HG02970 (cell line): ENCODE results near the gene KLF17.

Experiments
- ATAC-seq: cut with Tn5 transposase; IDR thresholded peaks from one replicate; pipeline ENCODE4 v1.9.1; 2021; ENCODE audit warnings: mild to moderate bottlenecking, moderate library complexity, moderate number of reproducible peaks; ENCODE audit not compliant: unreplicated experiment, low FRiP score

Gene KLF17, protein sequence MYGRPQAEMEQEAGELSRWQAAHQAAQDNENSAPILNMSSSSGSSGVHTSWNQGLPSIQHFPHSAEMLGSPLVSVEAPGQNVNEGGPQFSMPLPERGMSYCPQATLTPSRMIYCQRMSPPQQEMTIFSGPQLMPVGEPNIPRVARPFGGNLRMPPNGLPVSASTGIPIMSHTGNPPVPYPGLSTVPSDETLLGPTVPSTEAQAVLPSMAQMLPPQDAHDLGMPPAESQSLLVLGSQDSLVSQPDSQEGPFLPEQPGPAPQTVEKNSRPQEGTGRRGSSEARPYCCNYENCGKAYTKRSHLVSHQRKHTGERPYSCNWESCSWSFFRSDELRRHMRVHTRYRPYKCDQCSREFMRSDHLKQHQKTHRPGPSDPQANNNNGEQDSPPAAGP

DNA sequence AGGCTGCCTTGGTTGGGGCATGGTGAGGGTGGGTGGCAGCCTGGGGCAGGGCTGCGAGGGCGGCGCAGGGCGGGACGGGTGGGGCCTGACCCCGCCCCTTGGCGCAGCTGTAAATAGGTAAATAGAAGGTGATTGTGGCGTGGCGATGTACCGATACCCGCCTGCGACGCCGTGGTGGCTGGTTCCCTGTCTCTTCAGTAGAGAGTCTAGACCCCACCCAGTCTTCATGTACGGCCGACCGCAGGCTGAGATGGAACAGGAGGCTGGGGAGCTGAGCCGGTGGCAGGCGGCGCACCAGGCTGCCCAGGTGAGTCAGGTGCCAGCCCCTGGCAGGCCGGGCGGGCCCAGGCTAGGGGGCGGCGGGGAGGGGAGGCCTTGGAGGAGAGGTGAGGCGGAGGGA is at the start of gene KLF17:
TSS of gene KLF17 (plus strand) at position 140 of the 400 bp plus-strand sequence. CDS start at position 227, 87 bp downstream.
- ATAC-seq: no peak

DNA sequence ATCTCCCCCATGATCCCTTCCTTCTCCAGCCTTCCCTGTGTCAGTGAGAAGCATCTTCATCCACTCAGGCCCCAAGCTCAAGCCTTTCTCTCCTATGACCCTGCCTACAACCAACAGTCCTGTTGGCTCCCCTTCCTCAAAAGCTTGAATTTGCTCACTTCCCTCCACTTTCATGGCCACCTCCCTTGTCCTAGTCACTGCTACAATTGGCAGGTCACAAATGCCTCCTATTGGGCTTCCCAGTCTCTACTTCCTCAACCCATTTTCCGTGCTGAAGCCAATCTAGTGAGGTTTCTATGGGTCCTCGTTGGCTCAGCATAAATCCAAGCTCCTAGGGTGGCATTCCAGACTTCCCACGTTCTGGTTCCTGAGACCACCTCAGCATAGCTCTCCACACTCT is 47.2 kb upstream of the KLF17 start:
- no peak for ATAC-seq

DNA sequence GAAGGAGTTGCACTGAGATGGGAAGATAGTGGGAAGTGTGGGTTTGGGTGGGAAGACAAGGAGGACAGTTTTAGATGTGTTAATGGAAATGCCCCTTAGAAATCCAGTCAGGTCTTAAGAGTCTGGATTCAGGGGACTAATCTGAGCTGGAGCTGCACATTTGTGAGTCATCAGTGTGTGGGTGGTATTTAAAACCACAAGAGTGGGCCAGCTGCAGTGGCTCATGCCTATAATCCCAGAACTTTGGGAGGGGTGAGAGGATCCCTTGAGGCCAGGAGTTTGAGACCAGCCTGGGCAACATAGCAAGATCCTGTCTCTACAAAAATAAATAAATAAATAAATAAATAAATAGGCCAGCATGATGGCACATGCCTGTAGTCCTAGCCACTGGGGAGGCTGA is 46.4 kb upstream of the KLF17 start:
- no peak for ATAC-seq

DNA sequence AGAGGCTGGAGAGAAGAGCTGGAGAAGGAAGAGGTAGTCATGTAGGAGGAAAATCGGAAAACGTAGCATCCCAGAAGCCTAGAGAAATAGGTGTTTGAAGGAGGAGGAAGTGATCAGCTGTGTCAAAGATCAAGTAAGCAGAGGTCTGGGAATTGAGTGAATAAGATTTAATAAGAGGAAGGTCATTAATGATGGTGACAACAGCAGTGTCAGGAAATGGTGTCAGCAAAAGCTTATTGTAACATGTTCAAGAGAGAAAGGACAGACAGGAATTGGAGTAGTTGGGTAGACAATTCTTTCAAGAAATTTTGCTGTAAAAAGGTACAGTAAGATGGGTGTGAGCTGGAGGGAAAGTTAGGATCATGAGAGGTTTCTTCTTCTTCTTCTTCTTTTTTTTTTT is 45.8 kb upstream of the KLF17 start:
- no peak for ATAC-seq

DNA sequence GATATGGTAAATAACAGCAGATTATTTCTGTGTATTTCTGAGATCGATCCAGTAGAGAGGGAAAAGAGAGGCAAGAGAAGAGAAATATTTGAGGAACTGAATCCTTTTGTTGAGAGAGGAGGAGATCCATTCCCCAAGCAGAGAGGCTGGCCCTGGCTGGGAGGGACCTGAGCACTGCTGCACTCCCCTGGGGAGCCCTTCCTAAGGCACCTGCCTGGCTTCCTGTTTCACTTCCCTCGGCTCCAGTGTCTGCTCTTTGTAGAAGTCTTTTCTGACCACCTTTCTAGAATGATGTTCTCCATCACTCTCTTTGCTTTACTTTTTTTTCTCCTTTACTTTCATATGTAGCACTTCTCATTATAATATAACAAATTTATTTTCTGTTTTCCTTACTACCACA is 45.1 kb upstream of the KLF17 start:
- ATAC-seq: no peak

DNA sequence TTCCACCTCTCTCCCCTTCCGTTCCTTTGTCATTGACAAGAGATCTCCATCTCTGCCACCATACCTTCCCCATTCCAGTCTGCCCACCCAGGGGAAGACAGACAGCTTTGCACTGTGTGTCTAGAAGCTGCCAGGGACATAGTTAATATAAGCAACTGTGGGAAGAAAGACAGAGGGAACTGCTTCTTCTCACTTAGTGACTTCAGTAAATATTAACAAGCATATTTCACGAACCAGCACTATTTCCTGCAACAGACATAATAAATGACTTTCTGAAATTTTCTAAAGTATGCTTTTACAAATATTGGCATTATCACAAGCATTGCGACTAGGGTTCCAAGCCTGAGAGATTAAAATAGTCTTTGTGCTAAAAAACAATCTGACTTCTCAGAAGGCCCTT is 44.2 kb upstream of the KLF17 start:
- ATAC-seq: no peak

DNA sequence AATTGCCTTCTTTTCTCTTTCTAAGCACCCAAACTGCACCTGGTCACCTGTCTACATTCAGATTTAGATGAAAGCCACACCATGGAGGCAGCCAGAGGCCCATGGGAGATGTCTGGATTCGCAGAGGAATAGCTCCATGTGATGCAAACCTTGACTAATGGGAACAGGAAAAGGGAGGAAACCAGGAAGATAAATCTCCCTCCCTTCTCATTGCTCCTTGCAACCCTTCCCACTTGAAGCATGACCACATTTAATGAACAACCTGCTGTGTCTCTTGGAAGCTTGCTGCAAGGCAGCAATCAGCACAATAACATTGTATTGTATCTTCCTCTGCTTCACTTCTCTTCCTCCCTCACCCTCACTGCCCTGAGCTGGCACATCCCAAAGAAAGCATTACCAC is 42.6 kb upstream of the KLF17 start:
- ATAC-seq: no peak

DNA sequence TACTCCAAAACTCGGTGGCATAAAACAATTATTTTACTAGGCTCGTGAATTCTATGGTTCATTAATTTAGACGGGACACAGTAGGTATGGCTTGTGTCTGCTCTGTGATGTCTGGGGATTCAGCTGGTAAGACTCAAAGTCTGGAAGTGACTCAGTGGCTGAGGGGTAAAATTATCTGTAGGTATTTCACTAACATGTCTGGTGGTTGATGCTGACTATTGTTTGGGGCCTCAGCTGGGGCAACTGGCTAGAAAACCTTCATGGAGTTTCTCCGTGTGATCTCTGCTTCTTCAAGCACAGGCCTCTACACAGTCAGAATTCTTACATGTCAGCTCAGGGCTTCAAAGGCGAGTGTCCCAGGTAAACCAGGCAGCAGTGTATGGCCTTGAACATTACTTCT is 41.2 kb upstream of the KLF17 start:
- ATAC-seq: no peak

DNA sequence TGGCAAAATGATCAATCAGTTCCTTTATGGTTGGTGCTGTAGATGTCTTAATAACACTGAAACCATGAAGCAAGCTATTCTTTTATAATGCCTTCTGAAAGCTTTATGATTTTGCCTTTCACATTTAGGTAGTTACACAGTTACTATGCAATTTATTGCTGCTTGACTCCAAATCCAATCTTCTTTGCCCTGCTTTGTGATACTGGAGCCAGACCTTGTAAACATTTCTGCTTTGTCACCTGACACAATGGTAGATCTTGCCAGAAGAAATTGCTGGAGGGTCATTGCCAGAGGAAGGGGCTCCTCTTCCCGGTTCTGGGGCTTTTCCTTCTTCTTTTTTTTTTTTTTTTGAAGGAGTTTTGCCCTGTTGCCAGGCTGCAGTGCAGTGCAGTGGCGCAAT is 40.5 kb upstream of the KLF17 start:
- no peak for ATAC-seq

DNA sequence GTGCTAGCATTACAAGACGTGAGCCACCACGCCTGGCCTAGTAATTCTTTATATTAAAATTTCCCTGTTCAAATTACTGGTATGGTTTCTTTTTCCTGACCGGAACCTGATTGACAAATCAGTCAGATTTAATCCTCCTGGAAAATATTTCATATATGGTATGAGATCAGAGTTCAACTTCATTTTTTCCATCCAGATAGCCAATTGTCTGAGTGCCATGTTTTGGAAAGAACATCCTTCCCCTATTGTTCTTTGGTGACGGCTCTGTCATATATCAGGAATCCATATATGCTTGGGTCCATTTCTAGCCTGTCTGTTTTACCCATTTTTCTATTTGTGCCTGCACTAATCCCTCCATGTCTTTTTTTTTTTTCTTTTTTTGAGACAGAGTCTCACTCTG is 39.1 kb upstream of the KLF17 start:
- ATAC-seq: no peak

DNA sequence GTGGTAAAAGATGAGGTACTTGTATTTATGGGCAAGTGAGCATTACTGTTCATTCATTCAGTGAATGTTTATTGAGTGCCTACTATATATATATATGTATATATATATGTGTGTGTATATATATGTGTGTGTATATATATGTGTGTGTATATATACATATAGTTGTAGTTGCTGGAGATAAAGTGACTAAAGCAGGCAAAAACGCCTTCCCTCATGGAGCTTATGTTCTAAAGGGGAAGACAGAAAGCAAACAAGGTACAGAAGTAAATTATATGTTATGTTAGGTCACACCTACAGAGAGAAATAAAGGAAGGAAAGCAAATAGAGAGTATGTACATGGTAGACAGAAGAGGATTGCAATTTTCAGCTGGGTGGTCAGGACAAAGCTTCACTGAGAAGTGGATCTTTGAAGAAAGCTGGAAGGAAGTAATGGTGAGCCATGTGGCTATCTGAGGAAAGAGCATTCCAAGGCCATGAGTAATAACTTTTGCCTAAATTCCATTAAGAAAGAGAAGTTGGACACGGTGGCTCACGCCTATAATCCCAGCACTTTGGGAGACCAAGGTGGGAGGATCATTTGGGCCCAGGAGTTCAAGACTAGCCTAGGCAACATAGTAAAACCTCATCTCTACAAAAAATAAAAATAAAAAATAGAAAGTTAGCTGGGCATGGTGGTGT is 33.5 kb upstream of the KLF17 start:
- no peak for ATAC-seq

DNA sequence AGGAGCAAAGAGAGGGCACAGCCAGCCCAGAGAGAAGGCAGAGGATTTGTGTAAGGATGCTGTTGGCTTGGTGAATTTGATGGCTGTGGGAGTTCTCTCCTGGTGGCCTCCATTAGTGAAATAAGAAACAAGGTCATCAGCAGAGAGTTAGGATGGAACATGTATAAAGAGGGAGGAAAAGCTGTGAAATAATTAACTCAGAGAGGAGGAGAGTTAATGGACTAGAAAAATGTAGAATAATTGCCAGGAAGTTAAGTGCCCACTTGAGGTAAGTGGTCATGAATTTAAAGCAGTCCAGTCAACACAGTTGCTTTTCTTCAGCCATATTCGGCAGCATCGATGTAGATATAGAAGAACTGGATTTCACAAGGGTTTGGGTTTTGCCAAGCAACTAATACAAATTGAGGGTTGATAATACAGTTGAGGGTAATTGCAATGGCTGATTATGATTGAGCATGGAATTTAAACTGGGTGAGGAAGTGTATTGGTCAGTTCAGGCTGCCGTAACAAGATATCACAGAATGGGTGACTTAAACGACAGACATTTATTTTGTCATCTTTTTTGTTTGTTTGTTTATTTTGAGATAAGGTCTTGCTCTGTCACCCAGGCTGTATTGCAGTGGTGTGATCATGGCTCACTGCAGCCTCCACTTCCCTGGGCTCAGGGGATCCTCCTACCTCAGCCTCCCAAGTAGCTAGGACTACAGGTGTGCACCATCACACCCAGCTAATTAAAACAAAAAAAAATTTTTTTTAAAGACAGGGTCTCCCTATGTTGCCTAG is 31.7 kb upstream of the KLF17 start:
- ATAC-seq: no peak

DNA sequence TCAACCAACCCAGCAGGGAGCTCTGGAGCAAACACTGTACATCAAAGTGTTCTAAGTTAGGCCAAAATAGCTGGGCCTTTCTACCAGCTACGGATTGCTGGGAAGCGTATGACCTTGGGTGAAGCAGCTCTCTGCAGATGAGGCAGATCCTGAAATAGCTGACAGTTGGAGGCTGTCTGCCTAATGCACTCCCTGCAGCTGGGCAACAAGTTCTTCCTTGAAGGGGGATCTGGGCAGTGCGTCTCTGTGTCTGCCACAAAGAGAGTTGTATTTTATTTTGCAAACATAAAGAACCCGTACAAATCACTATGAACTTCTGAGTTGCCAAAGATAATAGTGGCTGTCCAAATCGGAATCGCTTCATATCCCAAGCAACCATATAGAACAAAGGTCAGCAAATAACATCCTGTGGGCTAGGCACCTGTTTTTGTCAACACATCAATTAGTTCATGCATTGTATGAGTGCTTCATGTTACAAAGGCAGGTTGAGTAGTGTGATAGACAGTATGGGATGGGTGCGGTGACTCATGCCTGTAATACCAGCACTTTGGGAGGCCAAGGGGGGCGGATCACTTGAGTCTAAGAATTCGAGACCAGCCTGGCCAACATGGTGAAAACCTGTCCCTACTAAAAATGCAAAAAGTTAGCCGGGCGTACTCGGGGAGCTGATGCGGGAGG is 29.1 kb upstream of the KLF17 start:
- ATAC-seq: no peak

DNA sequence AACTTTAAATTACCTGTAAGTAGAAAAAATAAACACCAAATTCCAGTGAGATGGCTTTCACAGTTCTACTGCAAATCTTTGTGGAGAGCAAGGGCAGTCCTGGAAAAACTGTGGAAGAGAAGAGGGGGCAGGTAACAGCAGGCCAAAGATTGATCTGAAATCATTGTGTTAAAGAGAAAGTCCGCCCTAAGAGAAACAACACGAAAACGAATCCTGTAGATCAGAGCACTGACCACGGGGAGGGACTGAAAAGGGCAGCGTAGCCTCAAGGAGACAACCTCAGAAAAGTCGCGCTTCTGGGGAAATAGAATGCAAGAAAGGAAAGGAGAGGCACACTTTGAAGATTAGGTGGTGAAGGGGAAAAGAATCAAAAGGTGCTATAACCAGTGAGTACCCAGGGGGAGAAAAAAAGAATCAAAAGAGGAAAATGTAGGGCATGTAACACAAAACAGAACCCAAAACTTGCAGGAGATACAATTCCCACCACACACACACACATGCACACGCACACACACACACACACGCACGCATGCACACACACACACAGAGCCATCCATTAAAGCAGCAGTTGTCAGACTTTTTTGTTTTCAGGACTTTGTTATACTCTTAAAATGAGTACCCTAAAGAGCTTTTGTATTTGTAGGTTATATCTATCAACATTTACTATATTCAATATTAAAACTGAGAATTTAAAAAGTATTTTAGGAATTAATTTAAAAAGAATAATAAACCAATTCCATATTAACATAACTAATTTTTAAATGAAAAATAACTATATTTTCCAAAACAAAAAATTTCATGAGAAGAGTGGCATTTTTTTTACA is 28.0 kb upstream of the KLF17 start:
- no peak for ATAC-seq

DNA sequence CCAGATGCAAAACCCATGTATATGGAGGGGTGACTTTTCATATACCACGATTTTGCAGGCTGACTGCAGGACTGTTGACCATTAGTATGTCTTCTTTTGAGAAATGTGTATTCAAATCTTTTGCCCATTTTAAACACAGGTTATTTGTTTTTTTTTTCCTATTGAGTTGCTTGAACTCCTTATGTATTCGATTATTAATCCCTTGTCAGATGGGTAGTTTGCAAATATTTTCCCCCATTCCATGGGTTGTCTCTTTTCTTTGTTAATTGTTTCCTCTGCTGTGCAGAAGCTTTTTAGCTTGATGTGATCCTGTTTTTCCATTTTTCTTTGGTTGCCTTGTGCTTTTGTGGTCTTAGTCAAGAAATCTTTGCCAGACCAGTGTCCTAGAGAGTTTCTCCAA is 24.6 kb upstream of the KLF17 start:
- ATAC-seq: no peak

DNA sequence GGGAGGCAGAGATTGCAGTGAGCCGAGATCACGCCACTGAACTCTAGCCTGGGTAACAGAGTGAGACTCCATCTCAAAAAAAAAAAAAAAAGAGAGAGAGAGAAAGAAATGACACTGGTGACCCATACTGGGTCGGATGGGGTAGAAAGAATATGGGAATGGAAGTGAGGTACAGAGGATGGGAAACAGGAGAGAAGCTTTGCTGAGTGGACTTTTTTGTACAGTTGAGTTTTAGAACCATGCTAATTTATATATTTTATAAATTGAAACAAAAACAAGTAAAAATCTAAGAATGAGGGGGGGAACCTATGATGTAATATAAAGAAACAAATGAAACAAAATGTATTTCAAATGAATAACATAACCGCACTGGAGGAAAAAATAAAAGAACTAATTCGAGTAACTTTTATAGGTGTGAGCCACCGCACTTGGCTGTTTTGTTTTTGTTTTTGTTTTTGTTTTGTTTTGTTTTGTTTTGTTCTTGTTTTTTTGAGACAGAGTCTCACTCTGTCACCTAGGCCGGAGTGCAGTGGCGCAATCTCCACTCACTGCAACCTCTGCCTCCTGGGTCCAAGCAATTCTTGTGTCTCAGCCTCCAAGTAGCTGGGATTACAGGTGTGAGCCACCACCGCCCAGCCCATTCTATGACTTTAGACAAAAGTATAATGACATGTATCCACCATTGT is 18.3 kb upstream of the KLF17 start:
- no peak for ATAC-seq

DNA sequence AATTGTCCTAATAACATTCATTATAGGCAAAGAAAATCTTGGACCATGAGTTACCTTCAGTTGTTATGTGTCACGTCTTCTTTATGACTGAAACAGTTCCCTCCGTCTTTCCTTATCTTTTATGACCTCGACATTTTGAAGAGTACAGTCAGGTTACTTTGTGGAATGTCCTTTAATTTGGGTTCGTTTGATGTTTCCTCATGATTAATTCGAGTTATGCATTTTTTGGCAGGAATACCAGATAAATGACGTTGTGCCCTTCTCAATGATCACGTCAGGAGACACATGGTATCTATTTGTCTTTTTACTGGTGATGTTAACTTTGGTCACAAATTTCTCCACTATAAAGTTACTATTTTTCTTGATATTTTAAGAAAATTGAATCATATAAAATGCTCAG is 17.3 kb upstream of the KLF17 start:
- no peak for ATAC-seq

DNA sequence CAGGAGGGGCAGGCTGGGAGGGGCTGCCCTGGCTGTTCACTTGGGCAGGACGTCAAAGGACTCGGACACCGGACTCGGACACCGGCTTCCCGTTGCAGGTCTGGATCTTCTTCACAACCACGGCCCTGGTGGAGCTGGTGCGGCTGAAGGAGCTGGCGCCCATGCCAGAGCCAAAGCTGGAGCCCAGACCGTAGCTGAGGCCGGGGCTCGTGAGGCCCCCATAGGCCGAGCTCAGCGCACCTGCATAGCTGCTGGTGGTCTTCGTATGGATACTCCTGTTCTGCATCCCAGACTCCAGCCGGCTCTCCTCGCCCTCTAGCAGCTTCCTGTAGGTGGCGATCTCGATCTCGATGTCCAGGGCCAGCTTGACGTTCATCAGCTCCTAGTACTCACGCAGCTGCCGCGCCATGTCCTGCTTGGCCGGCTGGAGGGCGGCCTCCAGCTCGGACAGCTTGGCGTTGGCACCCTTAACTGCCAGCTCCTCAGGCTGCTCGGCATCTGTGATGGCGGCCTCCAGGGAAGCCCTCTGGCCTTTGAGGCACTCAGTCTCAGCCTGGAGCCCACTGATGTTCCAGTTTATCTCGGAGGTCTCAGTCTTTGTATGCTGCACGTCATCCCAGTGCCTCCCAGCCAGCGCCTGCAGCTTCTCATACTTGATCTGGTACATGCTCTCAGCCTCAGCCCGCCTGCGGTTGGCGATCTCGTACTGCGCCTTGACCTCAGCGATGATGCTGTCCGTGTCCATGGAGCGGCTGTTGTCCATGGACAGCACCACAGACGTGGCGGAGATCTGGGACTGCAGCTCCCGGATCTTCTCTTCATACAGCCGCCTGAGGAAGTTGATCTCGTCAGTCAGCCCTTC is 15.1 kb upstream of the KLF17 start:
- no peak for ATAC-seq

DNA sequence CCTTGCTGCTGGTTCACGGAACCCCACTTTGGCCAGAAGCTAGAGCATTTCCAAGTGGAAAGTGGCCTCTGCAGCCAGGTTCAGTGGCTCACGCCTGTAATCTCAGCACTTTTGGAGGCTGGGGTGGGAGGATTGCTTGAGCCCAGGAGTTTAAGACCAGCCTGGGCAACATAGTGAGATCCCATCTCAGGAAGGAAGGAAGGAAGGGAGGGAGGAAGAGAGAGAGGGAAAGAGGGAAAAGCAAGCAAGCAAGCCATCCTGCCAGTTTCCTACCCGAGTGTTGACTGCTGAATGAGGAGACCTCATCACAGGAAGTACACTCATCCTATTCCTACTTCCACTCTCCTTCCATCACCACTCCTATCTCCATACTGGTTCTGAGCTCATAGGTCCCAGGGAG is 12.8 kb upstream of the KLF17 start:
- ATAC-seq: no peak
